Astrocyte (in vitro differentiated cells and primary cell): ENCODE measurements around the gene ZER1. TPM values are rescaled to one million over a fixed set of nuclear protein-coding genes. Genes with fewer than 3 reads are reported as not detected.

Source experiments
- DNase-seq: peaks from one replicate; pipeline ENCODE4 v3.0.0-alpha.2; 2010; ENCODE audit warnings: low read depth
- FAIRE-seq: peaks from 2 replicates; lab custom pipeline; 2011; peaks lifted over from hg19 to GRCh38; lab: Jason Lieb, UNC
- H2AFZ ChIP-seq: 2 replicates; pipeline ENCODE4 v1.6.0; 2012; ENCODE audit warnings: low read depth, low read length, inconsistent platforms
- H3K27ac ChIP-seq: 2 replicates; pipeline ENCODE4 v1.5.1; 2011; ENCODE audit warnings: low read depth, low read length, inconsistent platforms
- H3K27me3 ChIP-seq: 2 replicates; pipeline ENCODE4 v1.6.0; 2011; ENCODE audit warnings: low read length, inconsistent platforms; ENCODE audit not compliant: insufficient read depth
- H3K36me3 ChIP-seq: 2 replicates; pipeline ENCODE4 v1.5.1; 2011; ENCODE audit warnings: low read length, inconsistent platforms; ENCODE audit not compliant: insufficient read depth
- H3K4me1 ChIP-seq: 2 replicates; pipeline ENCODE4 v1.5.1; 2011; ENCODE audit warnings: low read length, inconsistent platforms; ENCODE audit not compliant: insufficient read depth
- H3K4me2 ChIP-seq: 2 replicates; pipeline ENCODE4 v1.6.0; 2012; ENCODE audit warnings: low read length, inconsistent platforms
- H3K4me3 ChIP-seq: 2 replicates; pipeline ENCODE4 v1.5.1; 2011; ENCODE audit warnings: low read depth, mild to moderate bottlenecking, low read length, inconsistent platforms; ENCODE audit not compliant: insufficient read depth
- H3K79me2 ChIP-seq: 2 replicates; pipeline ENCODE4 v1.6.0; 2012; ENCODE audit warnings: mild to moderate bottlenecking, low read length, inconsistent platforms; ENCODE audit not compliant: insufficient read depth
- H3K9ac ChIP-seq: 2 replicates; pipeline ENCODE4 v1.6.0; 2012; ENCODE audit warnings: mild to moderate bottlenecking, low read length, inconsistent platforms
- H3K9me3 ChIP-seq: 2 replicates; pipeline ENCODE4 v1.5.1; 2012; ENCODE audit warnings: low read depth, mild to moderate bottlenecking, low read length, inconsistent platforms; ENCODE audit not compliant: insufficient read depth
- H4K20me1 ChIP-seq: 2 replicates; pipeline ENCODE4 v1.6.0; 2012; ENCODE audit warnings: low read length, inconsistent platforms; ENCODE audit not compliant: insufficient read depth
- H3K27ac Mint-ChIP-seq: one replicate; pipeline ENCODE4 v1.8.0; 2021; ENCODE audit warnings: mild to moderate bottlenecking, mixed read lengths; ENCODE audit not compliant: unreplicated experiment
- H3K27me3 Mint-ChIP-seq: one replicate; pipeline ENCODE4 v1.8.0; 2021; ENCODE audit warnings: low read depth, mixed read lengths; ENCODE audit not compliant: unreplicated experiment
- H3K36me3 Mint-ChIP-seq: one replicate; pipeline ENCODE4 v1.8.0; 2021; ENCODE audit warnings: low read depth, mixed read lengths; ENCODE audit not compliant: unreplicated experiment
- H3K4me1 Mint-ChIP-seq: one replicate; pipeline ENCODE4 v1.8.0; 2021; ENCODE audit warnings: low read depth, mixed read lengths; ENCODE audit not compliant: unreplicated experiment
- H3K4me3 Mint-ChIP-seq: one replicate; pipeline ENCODE4 v1.8.0; 2021; ENCODE audit warnings: mild to moderate bottlenecking, moderate library complexity, mixed read lengths; ENCODE audit not compliant: unreplicated experiment
- H3K9me3 Mint-ChIP-seq: one replicate; pipeline ENCODE4 v1.8.0; 2021; ENCODE audit warnings: mild to moderate bottlenecking, mixed read lengths; ENCODE audit not compliant: unreplicated experiment
- CTCF ChIP-seq: IDR thresholded peaks from 2 replicates; pipeline ENCODE4 v1.5.1; 2011; ENCODE audit warnings: low read depth, mild to moderate bottlenecking, inconsistent platforms, low read length, moderate library complexity; ENCODE audit not compliant: insufficient read depth
- EZH2 ChIP-seq: IDR thresholded peaks from 2 replicates; pipeline ENCODE4 v1.6.1; 2012; ENCODE audit warnings: mild to moderate bottlenecking, low read length, inconsistent platforms; ENCODE audit not compliant: insufficient read depth
- total RNA-seq: library from RNA; stranded (reverse); gene quantifications from 2 replicates; pipeline ENCODE4 v1.2.1, GENCODE V29; 2021

ZER1 gene
- total RNA-seq, 1 donor from 2014 or later, result 31.0 TPM

DNA sequence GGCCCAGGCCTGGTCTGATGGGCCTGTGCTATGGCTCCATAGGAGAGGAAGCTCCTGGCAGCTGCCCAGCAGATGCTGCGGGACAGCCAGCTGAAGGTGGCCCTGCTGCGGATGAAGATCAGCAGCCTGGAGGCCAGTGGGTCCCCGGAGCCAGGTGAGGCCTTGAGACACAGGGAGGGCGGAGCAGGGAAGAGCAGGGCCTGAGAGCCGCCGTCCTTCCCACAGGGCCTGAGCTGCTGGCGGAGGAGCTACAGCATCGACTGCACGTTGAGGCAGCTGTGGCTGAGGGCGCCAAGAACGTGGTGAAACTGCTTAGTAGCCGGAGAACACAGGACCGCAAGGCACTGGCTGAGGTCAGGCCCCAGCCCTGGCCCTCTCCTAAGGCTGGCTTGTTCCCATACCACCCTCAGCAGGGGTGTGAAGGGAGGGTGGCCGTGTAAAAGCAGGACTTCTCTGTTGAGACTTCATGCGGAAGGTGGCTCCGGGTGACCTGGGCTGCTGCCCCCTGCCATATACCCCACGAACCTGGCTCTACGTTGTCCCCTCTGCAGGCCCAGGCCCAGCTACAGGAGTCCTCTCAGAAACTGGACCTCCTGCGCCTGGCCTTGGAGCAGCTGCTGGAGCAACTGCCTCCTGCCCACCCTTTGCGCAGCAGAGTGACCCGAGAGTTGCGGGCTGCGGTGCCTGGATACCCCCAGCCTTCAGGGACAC is 64.9 kb downstream of the ZER1 start:
- H3K9me3 Mint-ChIP-seq, result no peaks in the 10 kb centered on the region
- Histone ChIP-seq H3K79me2 (no peaks in the 10 kb centered on the region), H3K4me1 (no peaks in the 10 kb centered on the region), H3K36me3 (no peaks in the 10 kb centered on the region), H3K4me2 (no peak overlapping the region), H4K20me1 (no peaks in the 10 kb centered on the region), H3K9ac (no peak overlapping the region), H3K27me3 (no peaks in the 10 kb centered on the region), H3K4me3 (no peak overlapping the region), H2AFZ (no peak overlapping the region), H3K27ac (no peak overlapping the region), H3K9me3 (no peaks in the 10 kb centered on the region)
- FAIRE-seq (no peak), DNase-seq (no peak)
- H3K27ac Mint-ChIP-seq, result no peak overlapping the region
- H3K4me3 Mint-ChIP-seq, result no peak overlapping the region
- peaks cover 2% of the 10 kb centered on the region for H3K4me1 Mint-ChIP-seq
- H3K36me3 Mint-ChIP-seq, result peaks cover 2% of the 10 kb centered on the region
- no peaks in the 10 kb centered on the region for H3K27me3 Mint-ChIP-seq
- TF ChIP-seq CTCF, result no peak
- TF ChIP-seq EZH2, result no peak

DNA sequence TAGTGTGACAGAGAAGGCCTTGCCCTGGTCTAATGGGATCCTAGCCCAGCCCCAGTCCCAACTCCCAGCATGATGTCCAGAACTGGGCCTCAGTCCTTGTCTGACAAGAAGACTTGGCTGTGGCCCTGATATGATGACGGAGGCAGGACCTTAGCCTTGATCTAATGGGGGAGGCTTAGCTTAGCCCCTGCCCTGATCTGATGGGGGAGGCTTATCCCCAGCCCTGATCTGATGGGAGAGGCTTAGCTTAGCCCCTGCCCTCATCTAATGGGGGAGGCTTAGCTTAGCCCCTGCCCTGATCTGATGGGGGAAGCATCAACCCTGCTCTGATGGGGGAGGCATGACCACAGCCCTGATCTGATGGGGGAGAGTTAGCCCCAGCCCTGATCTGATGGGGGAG is 65.7 kb downstream of the ZER1 start:
- H4K20me1 ChIP-seq, result no peaks in the 10 kb centered on the region
- H3K4me1 ChIP-seq, result no peaks in the 10 kb centered on the region
- no peak overlapping the region for H3K27ac ChIP-seq
- Mint-ChIP-seq H3K4me3 (no peak overlapping the region), H3K27me3 (no peaks in the 10 kb centered on the region), H3K27ac (no peak overlapping the region), H3K9me3 (no peaks in the 10 kb centered on the region), H3K4me1 (peaks cover 2% of the 10 kb centered on the region), H3K36me3 (peaks cover 2% of the 10 kb centered on the region)
- no peak overlapping the region for H2AFZ ChIP-seq
- H3K79me2 ChIP-seq, result no peaks in the 10 kb centered on the region
- no peak overlapping the region for H3K9ac ChIP-seq
- no peak overlapping the region for H3K4me3 ChIP-seq
- H3K36me3 ChIP-seq, result no peaks in the 10 kb centered on the region
- FAIRE-seq (no peak), DNase-seq (no peak)
- H3K4me2 ChIP-seq, result no peak overlapping the region
- no peak for TF ChIP-seq CTCF
- TF ChIP-seq EZH2, result no peak
- no peaks in the 10 kb centered on the region for H3K9me3 ChIP-seq
- H3K27me3 ChIP-seq, result no peaks in the 10 kb centered on the region
